WERI-Rb-1 (cell line): ENCODE data around the gene COX8A.
"Not testable (repeated sequence)": the region's sequence is repeated elsewhere in the genome, so short reads cannot be mapped to it uniquely, and the experiment has no call there.

Experiments
- DNase-seq: peaks from one replicate; pipeline ENCODE4 v3.0.0-alpha.2; 2020
- H3K27ac ChIP-seq: fragments of 250-450 bp; sonication (Bioruptor Pico); 2 replicates; pipeline ENCODE4 v1.5.1; 2020; ENCODE audit warnings: mild to moderate bottlenecking, moderate library complexity
- H3K27me3 ChIP-seq: fragments of 250-450 bp; sonication (Bioruptor Pico); 2 replicates; pipeline ENCODE4 v1.5.1; 2021; ENCODE audit warnings: mild to moderate bottlenecking, low read depth, moderate library complexity; ENCODE audit not compliant: insufficient read depth, severe bottlenecking
- H3K36me3 ChIP-seq: fragments of 250-450 bp; sonication (Bioruptor Pico); 2 replicates; pipeline ENCODE4 v1.5.1; 2020; ENCODE audit warnings: mild to moderate bottlenecking, moderate library complexity
- H3K4me3 ChIP-seq: 2 replicates; pipeline ENCODE4 v1.5.1; 2011; ENCODE audit warnings: low read depth, mild to moderate bottlenecking, control low read depth, low read length
- H3K9me3 ChIP-seq: fragments of 250-450 bp; sonication (Bioruptor Pico); 2 replicates; pipeline ENCODE4 v1.5.1; 2021; ENCODE audit warnings: mild to moderate bottlenecking, moderate library complexity; ENCODE audit not compliant: severe bottlenecking
- CTCF ChIP-seq: IDR thresholded peaks from 2 replicates; pipeline ENCODE4 v1.5.1; 2011; ENCODE audit warnings: low read depth, mild to moderate bottlenecking, control low read depth, inconsistent platforms, low read length

Gene COX8A

DNA sequence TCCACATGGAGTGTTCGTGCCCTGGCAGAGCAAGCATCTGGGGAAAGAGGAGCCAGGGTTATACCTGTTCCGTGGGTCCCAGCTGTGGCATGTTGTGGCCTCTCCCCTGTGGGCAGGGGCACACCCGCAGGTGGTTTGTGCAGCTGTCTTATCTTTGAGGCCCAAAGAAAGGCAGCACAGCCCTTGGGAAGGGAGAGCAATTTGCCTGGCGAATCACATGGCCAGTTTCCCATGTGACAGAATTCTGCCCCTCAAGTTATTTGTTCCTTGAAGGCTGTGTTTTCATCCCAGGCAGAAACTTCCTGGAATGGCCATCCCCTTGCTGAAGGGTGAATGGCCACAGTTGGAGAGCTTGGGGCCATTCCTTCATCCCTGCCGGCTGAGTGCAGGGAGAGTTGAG, 16.4 kb upstream of the COX8A start:
- H3K27ac ChIP-seq = no peak overlapping the region
- DNase-seq = no peak
- no peaks in the 10 kb centered on the region for H3K9me3 ChIP-seq
- peaks cover 44% of the 10 kb centered on the region for H3K36me3 ChIP-seq
- TF ChIP-seq CTCF = no peak
- H3K27me3 ChIP-seq = no peaks in the 10 kb centered on the region
- no peak overlapping the region for H3K4me3 ChIP-seq

- Histone ChIP-seq H3K9me3 (no peaks in the 10 kb centered on the region), H3K4me3 (no peak overlapping the region), H3K27me3 (no peaks in the 10 kb centered on the region), H3K36me3 (peaks cover 8% of the 10 kb centered on the region), H3K27ac (no peak overlapping the region)
- no peak for DNase-seq
- no peak for TF ChIP-seq CTCF
These were observed 12.6 kb upstream of the COX8A start for GRCh38 chr11:63961608-63962412.

GRCh38 chr11:63963895-63964294, 10.5 kb upstream of the COX8A start:
- not testable (repeated sequence) for H3K4me3 ChIP-seq, H3K27me3 ChIP-seq, DNase-seq, H3K36me3 ChIP-seq, H3K9me3 ChIP-seq, H3K27ac ChIP-seq

DNA sequence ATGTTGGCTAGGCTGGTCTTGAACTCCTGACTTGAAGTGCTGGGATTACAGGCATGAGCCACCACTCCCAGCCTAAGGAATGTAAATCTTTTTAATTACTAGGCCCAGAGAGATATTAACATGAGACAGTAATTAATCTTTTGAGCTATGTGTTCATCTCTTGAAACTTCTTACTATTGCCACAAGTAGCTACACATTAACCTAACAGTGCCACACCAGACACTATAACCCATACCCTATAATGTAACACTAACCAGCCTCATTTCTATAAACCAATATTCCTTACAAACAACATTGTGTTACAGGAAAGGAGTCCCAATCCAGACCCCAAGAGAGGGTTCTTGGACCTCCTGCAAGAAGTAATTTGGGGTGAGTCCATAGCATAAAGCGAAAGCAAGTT, 8.0 kb upstream of the COX8A start:
- H3K36me3 ChIP-seq = no peaks in the 10 kb centered on the region
- no peak for TF ChIP-seq CTCF
- H3K4me3 ChIP-seq = no peak overlapping the region
- no peaks in the 10 kb centered on the region for H3K9me3 ChIP-seq
- no peaks in the 10 kb centered on the region for H3K27me3 ChIP-seq
- no peak overlapping the region for H3K27ac ChIP-seq
- no peak for DNase-seq

DNA sequence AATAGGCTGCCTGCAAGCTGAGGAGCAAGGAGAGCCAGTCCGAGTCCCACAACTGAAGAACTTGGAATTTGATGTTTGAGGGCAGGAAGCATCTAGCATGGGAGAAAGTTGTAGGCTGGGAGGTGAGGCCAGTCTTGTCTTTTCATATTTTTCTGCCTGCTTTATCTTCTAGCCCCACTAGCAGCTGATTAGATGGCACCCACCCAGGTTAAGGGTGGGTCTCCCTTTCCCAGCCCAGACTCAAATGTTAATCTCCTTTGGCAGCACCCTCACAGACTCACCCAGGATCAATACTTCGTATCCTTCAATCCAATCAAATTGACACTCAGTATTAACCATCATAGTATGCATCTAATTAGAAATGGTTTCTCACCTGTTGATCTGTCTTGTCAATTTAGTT, 5.0 kb upstream of the COX8A start:
- Histone ChIP-seq H3K27me3 (no peaks in the 10 kb centered on the region), H3K9me3 (peaks cover 3% of the 10 kb centered on the region), H3K36me3 (no peaks in the 10 kb centered on the region), H3K4me3 (no peak overlapping the region), H3K27ac (no peak overlapping the region)
- no peak for TF ChIP-seq CTCF
- no peak for DNase-seq

DNA sequence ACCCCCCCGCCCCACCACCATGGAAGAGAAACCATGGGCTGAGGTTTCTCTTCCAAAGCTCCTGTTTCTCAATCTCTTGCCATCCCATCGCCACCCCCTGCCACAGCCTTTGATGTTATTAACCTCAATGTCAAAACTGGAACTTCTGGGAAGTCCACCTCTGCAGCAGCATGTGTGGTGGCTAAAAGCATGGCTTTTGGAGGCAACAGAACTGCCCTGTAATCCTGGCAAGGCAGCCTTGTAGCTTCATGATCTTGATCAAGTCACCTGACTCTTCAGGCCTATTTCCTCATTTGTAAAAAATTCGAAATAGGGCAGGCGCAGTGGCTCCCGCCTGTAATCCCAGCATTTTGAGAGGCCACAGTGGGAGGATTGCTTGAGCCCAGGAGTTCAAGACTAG, 3.5 kb upstream of the COX8A start:
- peaks cover 2% of the 10 kb centered on the region; the same call in 1 of the 2 replicates for H3K36me3 ChIP-seq
- TF ChIP-seq CTCF = no peak
- peaks cover 3% of the 10 kb centered on the region for H3K9me3 ChIP-seq
- DNase-seq = no peak
- H3K27me3 ChIP-seq = no peaks in the 10 kb centered on the region
- H3K4me3 ChIP-seq = no peak overlapping the region
- no peak overlapping the region for H3K27ac ChIP-seq

DNA sequence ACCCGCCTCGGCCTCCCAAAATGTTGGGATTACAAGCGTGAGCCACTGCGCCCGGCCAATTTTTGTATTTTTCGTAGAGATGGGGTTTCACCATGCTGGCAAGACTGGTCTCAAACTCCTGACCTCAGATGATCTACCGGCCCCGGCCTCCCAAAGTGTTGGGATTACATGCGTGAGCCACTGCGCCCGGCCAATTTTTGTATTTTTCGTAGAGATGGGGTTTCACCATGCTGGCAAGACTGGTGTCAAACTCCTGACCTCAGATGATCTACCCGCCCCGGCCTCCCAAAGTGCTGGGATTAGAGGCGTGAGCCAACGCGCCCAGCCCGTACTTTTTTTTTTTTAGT, 535 bp upstream of the COX8A start:
- H3K9me3 ChIP-seq, H3K4me3 ChIP-seq, DNase-seq, H3K27me3 ChIP-seq: not testable (repeated sequence)
- Histone ChIP-seq H3K27ac (peak overlapping the region; percentile 50), H3K36me3 (peaks cover 16% of the 10 kb centered on the region)
